ENCODE results near the gene LCN2.

LCN2 gene

GRCh38 chr9:128143525-128144238 lies 5.6 kb upstream of the LCN2 start:
- no peak for DNase-seq (ENCODE audit: insufficient read length, low spot score)
- FAIRE-seq = no peak
- TF ChIP-seq POLR2A (IDR thresholded peaks at IDR 0.05; ENCODE audit: low read depth, low read length) = no peak

GRCh38 chr9:128144239-128145181 lies 4.7 kb upstream of the LCN2 start:
- DNase-seq (ENCODE audit: insufficient read length, low spot score) (no peak), FAIRE-seq (no peak)
- TF ChIP-seq POLR2A (IDR thresholded peaks at IDR 0.05; ENCODE audit: low read depth, low read length) = no peak

DNA sequence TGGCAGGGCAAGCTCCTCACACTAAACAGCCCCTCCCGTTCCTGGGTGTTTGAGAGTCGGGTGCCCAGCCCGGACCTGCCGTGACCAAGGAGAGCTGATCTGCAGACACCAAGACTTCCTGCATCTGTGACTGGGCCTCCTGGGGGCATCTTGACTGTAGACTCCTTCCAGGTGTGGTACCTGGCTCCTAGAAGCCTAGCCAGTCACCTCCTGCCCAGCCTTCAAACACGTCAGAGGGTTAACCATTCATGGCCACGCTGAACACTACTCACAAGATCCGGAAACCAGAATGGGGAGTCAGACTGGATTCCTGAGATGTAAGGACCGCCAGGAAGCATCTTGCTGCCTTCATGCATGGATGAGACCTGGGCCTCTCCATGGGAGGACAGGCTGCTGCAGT lies 3.7 kb upstream of the LCN2 start:
- DNase-seq (ENCODE audit: insufficient read length, low spot score) (no peak), FAIRE-seq (no peak)
- no peak for TF ChIP-seq POLR2A (IDR thresholded peaks at IDR 0.05; ENCODE audit: low read depth, low read length)

DNA sequence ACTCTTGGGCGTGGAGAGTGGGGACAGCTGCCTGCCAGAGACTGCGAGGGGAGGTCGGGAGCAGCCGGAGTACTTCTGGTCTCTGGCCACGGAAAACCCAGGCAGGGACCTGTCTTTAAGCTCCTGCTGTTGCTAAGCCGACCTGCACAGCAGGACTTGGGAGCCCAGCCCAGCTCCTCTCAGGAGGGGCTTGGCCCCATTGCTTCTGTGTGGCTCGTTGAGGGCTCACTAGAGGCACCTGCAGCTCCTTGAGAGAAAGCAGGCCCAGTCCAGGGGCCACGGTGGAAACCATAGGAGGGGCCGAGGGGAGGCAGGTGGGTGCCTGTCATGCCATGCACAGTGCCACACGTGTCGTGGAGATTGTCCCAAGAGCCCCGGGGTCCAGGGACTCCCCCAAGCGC lies 3.3 kb upstream of the LCN2 start:
- no peak for TF ChIP-seq POLR2A (IDR thresholded peaks at IDR 0.05; ENCODE audit: low read depth, low read length)
- DNase-seq (ENCODE audit: insufficient read length, low spot score) (no peak), FAIRE-seq (no peak)

DNA sequence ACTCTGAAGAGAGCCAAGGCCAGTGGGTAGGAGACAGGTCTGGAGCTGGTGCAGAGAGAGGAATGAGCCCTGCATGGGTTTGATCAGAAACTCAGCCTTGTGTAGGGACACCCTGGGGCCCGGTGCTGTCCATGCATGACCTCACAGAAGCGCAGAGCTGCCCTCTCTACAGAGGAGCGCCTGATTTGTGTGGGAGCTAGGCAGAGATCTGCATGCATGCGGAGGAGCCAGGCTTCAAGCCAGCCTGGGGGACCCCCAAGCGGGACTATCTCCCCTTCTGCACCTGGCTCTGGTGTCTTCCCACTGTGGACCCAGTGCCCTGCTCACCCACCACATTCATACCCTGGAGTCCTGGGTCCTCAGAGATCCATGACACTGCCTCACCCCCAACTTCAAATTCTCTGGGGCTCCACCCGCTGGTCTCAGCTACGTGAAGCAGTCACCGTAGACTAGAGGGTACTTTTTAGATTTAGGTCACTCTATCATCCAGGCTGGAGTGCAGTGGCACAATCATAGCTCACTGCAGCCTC lies 2.6 kb upstream of the LCN2 start:
- no peak for DNase-seq (ENCODE audit: insufficient read length, low spot score)
- FAIRE-seq = no peak
- no peak for TF ChIP-seq POLR2A (IDR thresholded peaks at IDR 0.05; ENCODE audit: low read depth, low read length)

DNA sequence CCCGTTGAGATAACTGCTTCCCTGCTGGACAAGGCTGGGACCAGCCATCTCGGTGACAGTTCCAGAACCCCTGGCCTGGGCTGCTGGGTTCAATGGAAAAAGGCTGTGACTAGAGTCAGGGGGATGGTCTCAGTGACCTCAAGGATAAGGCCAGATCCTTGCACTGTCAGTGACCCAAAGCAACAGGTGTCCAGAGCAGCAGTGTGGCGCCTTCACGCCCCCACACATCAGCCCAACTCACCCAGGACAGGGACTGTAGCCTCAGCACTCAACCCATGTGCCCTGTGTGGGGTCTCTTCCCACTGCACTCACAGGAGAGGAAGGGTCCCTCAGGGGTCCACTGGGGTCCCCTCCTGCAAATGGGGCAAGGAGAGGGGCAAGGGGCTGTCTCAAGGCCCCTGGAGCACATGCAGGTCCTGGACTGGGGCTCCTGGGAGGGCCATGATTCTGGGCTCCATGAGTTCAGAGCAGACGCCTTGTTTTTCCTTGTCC lies 698 bp upstream of the LCN2 start:
- no peak for FAIRE-seq
- no peak for DNase-seq (ENCODE audit: insufficient read length, low spot score)
- TF ChIP-seq POLR2A (IDR thresholded peaks at IDR 0.05; ENCODE audit: low read depth, low read length) = no peak

GRCh38 chr9:128149951-128150593 lies 819 bp downstream of the LCN2 start:
- FAIRE-seq = no peak
- no peak for TF ChIP-seq POLR2A (IDR thresholded peaks at IDR 0.05; ENCODE audit: low read depth, low read length)
- no peak for DNase-seq (ENCODE audit: insufficient read length, low spot score)

DNA sequence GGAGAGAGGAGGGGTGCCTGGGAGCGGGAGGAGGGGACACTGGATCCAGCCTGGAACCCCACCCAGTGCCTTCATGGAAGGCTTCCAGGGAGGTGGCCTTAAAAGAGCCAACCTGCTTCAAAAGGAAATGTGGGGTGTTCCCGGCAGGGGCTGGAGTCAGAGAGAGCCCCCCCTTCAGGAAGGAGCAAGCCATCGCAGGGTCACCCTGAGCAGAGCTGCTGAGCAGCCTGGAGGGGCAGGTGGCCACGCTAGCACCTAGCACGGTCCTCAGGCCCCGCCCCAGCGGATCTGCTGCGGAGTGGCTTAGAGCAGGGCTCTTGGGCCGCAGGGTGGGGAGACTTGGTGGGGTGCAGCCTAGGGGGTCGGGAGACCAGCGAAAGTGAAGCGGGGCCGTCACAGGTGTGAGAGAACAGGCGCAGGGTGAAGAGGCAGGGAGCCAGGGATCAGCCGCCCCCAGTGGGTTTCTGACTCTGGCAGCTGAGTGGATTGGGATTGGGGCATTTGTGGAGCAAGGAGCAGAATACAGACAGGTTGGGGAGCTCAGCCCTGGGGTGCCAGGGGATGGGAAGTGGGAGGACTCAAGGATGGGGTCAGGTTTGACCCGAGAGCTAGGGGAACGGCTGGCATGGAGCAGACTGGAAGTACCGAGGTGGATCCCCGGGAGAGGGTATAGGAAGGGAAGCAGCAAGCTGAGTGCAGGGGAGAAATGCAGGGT lies 1.5 kb downstream of the LCN2 start:
- TF ChIP-seq POLR2A (IDR thresholded peaks at IDR 0.05; ENCODE audit: low read depth, low read length) = no peak
- FAIRE-seq (no peak), DNase-seq (ENCODE audit: insufficient read length, low spot score) (no peak)

GRCh38 chr9:128151309-128152132 lies 2.3 kb downstream of the LCN2 start:
- no peak for DNase-seq (ENCODE audit: insufficient read length, low spot score)
- TF ChIP-seq POLR2A (IDR thresholded peaks at IDR 0.05; ENCODE audit: low read depth, low read length) = no peak
- no peak for FAIRE-seq

- no peak for TF ChIP-seq POLR2A (IDR thresholded peaks at IDR 0.05; ENCODE audit: low read depth, low read length)
- no peak for FAIRE-seq
- no peak for DNase-seq (ENCODE audit: insufficient read length, low spot score)
Measured at GRCh38 chr9:128152133-128153059, 3.1 kb downstream of the LCN2 start.

DNA sequence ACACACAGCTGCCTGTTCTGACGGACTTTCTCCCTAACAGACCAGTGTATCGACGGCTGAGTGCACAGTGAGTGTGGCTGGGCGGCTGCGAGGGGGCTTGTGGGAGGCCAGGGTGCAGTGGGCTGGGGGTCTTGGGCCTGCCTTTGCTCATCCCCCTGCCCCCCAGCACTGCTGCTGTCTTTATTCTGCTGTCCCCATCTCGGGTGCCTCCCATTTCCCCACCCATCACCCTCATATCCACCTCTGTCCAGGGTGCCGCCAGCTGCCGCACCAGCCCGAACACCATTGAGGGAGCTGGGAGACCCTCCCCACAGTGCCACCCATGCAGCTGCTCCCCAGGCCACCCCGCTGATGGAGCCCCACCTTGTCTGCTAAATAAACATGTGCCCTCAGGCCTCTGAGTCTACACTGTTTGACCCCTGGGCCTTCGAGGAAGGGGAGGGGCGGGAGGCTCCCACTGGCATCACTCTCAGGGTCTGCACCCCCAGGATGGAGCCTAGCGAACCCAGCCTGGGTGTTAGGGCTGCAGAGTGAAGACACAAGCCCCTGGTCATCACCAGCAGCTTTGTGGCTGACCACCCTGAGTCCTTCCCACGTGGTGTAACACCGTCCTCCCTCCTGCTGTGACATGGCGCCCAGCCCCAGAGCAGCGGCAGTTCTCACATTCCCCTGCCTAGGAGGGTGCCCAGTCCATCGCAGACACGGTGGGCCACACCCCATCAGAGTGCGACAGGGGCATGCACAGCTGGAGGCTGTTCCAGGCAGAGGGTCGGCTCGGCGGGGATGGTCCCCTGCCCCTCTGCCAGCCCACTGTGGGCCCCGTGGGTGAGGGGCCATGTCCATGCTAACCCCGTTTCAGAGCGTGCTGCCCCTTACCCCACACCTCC lies 4.0 kb downstream of the LCN2 start:
- DNase-seq (ENCODE audit: insufficient read length, low spot score) = no peak
- no peak for TF ChIP-seq POLR2A (IDR thresholded peaks at IDR 0.05; ENCODE audit: low read depth, low read length)
- FAIRE-seq = no peak
